ENCODE data around the gene BACH1. TPM values are rescaled to one million over a fixed set of nuclear protein-coding genes. Genes with fewer than 3 reads are reported as not detected.
"Not testable (repeated sequence)": the region's sequence is repeated elsewhere in the genome, so short reads cannot be mapped to it uniquely, and the experiment has no call there.

Gene BACH1
- total RNA-seq (2014; rRNA removed; shearing (Covaris generic)) (52.4 and 52.7 TPM in 2 replicates), polyA plus RNA-seq (2016; fragmentation: Nextera tagmentation; extraction: Ambion mirVana) (22.9 and 23.9 TPM in 2 replicates)

DNA sequence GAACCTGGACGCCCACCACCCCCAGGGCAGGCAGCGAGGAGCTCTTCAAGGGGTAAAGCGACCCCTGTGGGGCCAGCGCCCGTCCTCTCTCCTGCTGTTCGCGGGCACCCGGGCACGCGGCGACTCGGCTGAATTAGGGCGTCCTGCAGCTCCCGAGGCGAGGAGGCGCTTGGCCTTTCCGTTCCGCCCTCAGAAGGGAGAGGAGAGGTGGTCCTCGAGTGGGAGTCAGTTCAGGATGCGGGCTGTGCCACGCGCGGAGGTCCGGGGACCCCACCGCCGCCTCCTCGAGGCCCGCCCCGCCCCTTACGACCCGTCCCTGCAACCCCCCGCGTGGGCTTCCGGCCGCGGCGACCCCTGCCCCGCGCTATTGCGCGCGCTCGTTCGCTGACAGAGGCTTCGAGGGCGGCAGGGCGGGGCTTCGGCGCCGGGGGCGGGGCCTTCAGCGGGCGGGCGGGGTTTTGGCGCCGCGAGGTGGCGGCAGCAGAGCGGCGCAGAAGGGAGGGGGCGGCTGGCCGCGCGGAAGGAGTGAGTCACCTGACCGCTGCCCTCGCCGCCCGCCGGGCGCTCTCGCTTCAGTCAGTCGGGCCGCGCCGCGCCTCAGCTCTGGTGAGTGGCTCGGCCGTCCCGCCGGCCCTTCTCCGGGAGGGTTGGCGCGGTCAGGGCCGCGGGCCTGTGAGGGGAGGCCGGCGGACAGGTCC lies at the start of gene BACH1:
Gene BACH1, plus strand, starts transcription at position 575 of the 698 bp plus-strand sequence. CDS start 22,359 bp downstream, outside the sequence.
- H3F3A ChIP-seq (ENCODE audit: insufficient read depth): peaks cover 40% of the 10 kb centered on the region
- no peaks in the 10 kb centered on the region for H3K27me3 ChIP-seq (replicated peaks; ENCODE audit: insufficient read depth)
- peak within 1 kb of the TSS; percentile 82 for H3K4me3 ChIP-seq
- H3K4me2 ChIP-seq (ENCODE audit: unreplicated experiment): peak within 1 kb of the TSS; percentile 80
- H3K4me1 ChIP-seq (ENCODE audit: insufficient read depth): peaks cover 33% of the 10 kb centered on the region
- in situ Hi-C loops (cut with MboI): no loop called here
- peaks cover 44% of the 10 kb centered on the region for H3K79me2 ChIP-seq (ENCODE audit: insufficient read depth)
- WGBS, 2 experiments (ENCODE audit: low coverage in 1 of 2, low lambda C conversion rate in 2 of 2, missing lambda C conversion rate in 2 of 2): 3 to 4% methylated on average over 35 to 69 of the region's 87 CpGs
- H2AFZ ChIP-seq: peak within 1 kb of the TSS; percentile 71
- H3K9me3 ChIP-seq (ENCODE audit: low read depth): no peaks in the 10 kb centered on the region
- H3K36me3 ChIP-seq (ENCODE audit: low read depth): no peaks in the 10 kb centered on the region
- peak; percentile 99 for DNase-seq
- H3K27ac ChIP-seq: peak within 1 kb of the TSS; percentile 89
- no peaks in the 10 kb centered on the region for H3K9me2 ChIP-seq (ENCODE audit: insufficient read depth)
- TF ChIP-seq EZH2phosphoT487 (IDR thresholded peaks at IDR 0.05; ENCODE audit: insufficient read depth, low read depth) (no peak), EZH2 (IDR thresholded peaks at IDR 0.05; ENCODE audit: insufficient read depth, poor library complexity, severe bottlenecking) (no peak)
- peak within 1 kb of the TSS; percentile 93 for H3K9ac ChIP-seq
- H4K20me1 ChIP-seq (ENCODE audit: insufficient read depth): peaks cover 20% of the 10 kb centered on the region

DNA sequence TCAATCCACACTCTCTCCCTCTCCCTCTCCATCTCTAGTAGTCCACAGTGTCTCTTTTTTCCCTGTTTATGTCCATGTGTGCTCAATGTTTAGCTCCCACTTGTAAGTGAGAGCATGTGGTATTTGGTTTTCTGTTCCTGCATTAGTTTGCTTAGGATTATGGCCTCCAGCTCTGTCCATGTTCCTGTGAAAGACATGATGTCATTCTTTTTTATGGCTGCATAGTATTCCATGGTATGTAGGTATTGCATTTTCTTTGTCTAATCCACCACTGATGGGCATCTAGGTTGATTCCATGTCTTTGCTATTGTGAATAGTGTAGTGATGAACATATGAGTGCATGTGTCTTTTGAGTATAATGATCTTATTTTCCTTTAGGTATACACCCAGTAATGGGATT lies 49.4 kb upstream of the BACH1 start:
- H4K20me1 ChIP-seq (ENCODE audit: insufficient read depth); H3K4me2 ChIP-seq (ENCODE audit: unreplicated experiment); H3K27ac ChIP-seq; H3K4me3 ChIP-seq; H3K9ac ChIP-seq; H3K27me3 ChIP-seq (replicated peaks; ENCODE audit: insufficient read depth); H3F3A ChIP-seq (ENCODE audit: insufficient read depth); H2AFZ ChIP-seq; in situ Hi-C loops (cut with MboI); H3K9me2 ChIP-seq (ENCODE audit: insufficient read depth); H3K36me3 ChIP-seq (ENCODE audit: low read depth); DNase-seq; H3K9me3 ChIP-seq (ENCODE audit: low read depth); H3K79me2 ChIP-seq (ENCODE audit: insufficient read depth): not testable (repeated sequence)
- H3K4me1 ChIP-seq (ENCODE audit: insufficient read depth): peaks cover 12% of the 10 kb centered on the region; the same call in 1 of the 2 replicates

DNA sequence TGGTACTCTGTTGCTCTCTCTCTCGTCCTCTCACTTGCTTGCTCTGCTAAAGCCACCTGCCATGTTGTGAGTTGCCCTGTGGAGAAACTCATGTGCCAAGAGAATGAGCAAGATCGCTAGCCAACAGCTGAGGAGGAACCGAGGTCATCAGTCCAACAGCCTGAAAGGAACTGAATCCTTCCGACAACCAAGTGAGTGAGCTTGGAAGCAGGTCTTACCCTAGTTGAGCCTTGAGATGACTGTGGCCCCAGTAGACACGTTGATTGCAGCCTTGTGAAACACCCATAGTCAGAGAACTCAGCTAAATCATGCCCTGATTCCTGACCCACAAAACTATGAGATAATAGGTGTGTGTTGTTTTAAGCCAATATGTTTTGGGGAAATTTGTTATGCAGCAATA lies 48.1 kb upstream of the BACH1 start:
- TF ChIP-seq EZH2phosphoT487 (IDR thresholded peaks at IDR 0.05; ENCODE audit: insufficient read depth, low read depth) (no peak), EZH2 (IDR thresholded peaks at IDR 0.05; ENCODE audit: insufficient read depth, poor library complexity, severe bottlenecking) (no peak)
- in situ Hi-C loops (cut with MboI): no loop called here

DNA sequence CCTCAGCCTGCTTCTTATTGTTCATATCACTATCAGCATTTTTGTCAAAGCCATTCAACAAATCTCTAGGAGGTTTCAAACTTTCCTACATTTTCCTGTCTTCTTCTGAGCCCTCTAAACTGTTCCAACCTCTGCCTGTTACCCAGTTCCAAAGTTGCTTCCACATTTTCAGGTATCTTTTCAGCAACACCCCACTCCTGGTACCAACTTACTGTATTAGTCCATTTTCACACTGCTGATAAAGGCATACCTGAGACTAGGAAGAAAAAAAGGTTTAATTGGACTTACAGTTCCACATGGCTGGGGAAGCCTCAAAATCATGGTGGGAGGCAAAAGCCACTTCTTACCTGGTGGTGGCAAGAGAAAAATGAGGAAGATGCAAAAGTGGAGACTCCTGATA lies 44.9 kb upstream of the BACH1 start:
- H3K9me2 ChIP-seq (ENCODE audit: insufficient read depth); H4K20me1 ChIP-seq (ENCODE audit: insufficient read depth); H3K4me2 ChIP-seq (ENCODE audit: unreplicated experiment); H3K9me3 ChIP-seq (ENCODE audit: low read depth); H3K9ac ChIP-seq; in situ Hi-C loops (cut with MboI); H3K27ac ChIP-seq; H3K4me3 ChIP-seq; H3K36me3 ChIP-seq (ENCODE audit: low read depth); H3K79me2 ChIP-seq (ENCODE audit: insufficient read depth); DNase-seq; H3K27me3 ChIP-seq (replicated peaks; ENCODE audit: insufficient read depth); H2AFZ ChIP-seq: not testable (repeated sequence)
- peaks cover 13% of the 10 kb centered on the region for H3K4me1 ChIP-seq (ENCODE audit: insufficient read depth)
- H3F3A ChIP-seq (ENCODE audit: insufficient read depth): peaks cover 12% of the 10 kb centered on the region

More for the DNA sequence above, 48.1 kb upstream of the BACH1 start:
- Histone ChIP-seq H3K27me3 (replicated peaks; ENCODE audit: insufficient read depth) (no peaks in the 10 kb centered on the region), H3K4me1 (ENCODE audit: insufficient read depth) (peaks cover 12% of the 10 kb centered on the region; the same call in 1 of the 2 replicates), H3K9me2 (ENCODE audit: insufficient read depth) (peaks cover 5% of the 10 kb centered on the region; the same call in 1 of the 2 replicates), H3K27ac (no peak overlapping the region), H3K9me3 (ENCODE audit: low read depth) (no peaks in the 10 kb centered on the region), H2AFZ (no peak overlapping the region), H3K79me2 (ENCODE audit: insufficient read depth) (no peaks in the 10 kb centered on the region), H3K4me2 (ENCODE audit: unreplicated experiment) (no peak overlapping the region), H3K4me3 (no peak overlapping the region), H4K20me1 (ENCODE audit: insufficient read depth) (no peaks in the 10 kb centered on the region), H3F3A (ENCODE audit: insufficient read depth) (peaks cover 9% of the 10 kb centered on the region), H3K36me3 (ENCODE audit: low read depth) (no peaks in the 10 kb centered on the region), H3K9ac (no peak overlapping the region)
- 77 to 80% methylated on average over 5 of the region's 5 CpGs for WGBS, 2 experiments (ENCODE audit: low coverage in 1 of 2, low lambda C conversion rate in 2 of 2, missing lambda C conversion rate in 2 of 2)
- DNase-seq: no peak

DNA sequence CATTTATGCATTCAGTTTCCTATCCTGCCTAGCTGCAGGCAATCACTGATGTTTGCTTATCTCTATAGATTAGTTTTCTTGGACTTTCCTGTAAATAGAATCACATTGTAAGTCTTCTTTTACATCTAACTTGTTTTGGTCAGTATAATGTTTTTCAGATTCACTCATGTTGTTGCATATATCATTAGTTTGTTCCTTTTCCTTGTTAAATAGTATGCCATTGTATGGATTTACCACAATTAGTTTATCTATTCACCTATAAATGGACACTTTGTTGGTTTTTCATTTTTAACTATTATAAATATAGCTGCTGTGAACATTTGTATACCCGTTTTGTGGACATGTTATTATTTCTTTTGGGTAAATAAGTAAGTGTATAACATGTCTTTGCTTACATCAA lies 44.2 kb upstream of the BACH1 start:
- Histone ChIP-seq H3K4me3 (no peak overlapping the region), H3K4me1 (ENCODE audit: insufficient read depth) (peaks cover 19% of the 10 kb centered on the region), H4K20me1 (ENCODE audit: insufficient read depth) (no peaks in the 10 kb centered on the region), H3F3A (ENCODE audit: insufficient read depth) (peaks cover 17% of the 10 kb centered on the region), H3K9ac (no peak overlapping the region), H3K79me2 (ENCODE audit: insufficient read depth) (no peaks in the 10 kb centered on the region), H3K27ac (no peak overlapping the region), H2AFZ (no peak overlapping the region), H3K9me2 (ENCODE audit: insufficient read depth) (no peaks in the 10 kb centered on the region), H3K4me2 (ENCODE audit: unreplicated experiment) (no peak overlapping the region), H3K27me3 (replicated peaks; ENCODE audit: insufficient read depth) (no peaks in the 10 kb centered on the region), H3K9me3 (ENCODE audit: low read depth) (no peaks in the 10 kb centered on the region), H3K36me3 (ENCODE audit: low read depth) (no peaks in the 10 kb centered on the region)
- no peak for TF ChIP-seq EZH2 (IDR thresholded peaks at IDR 0.05; ENCODE audit: insufficient read depth, poor library complexity, severe bottlenecking)
- TF ChIP-seq EZH2phosphoT487 (IDR thresholded peaks at IDR 0.05; ENCODE audit: insufficient read depth, low read depth): no peak
- DNase-seq: no peak
- in situ Hi-C loops (cut with MboI): no loop called here
- 86 to 90% methylated on average over 1 of the region's 1 CpG for WGBS, 2 experiments (ENCODE audit: low coverage in 1 of 2, low lambda C conversion rate in 2 of 2, missing lambda C conversion rate in 2 of 2)
